Head of caudate nucleus (tissue), 42 donors: Measurements from ENCODE around the gene HTR1A.

ENCODE experiments used
- DNase-seq, 42 donors: peaks; one replicate each; pipeline versions ENCODE4 v3.0.0 to v3.0.0-alpha.2; 2020 to 2021; ENCODE audit warnings: mixed read lengths in 7 of 42
- intact Hi-C: fragments of 100-400 bp; cut with DNase I; formaldehyde crosslinking; loops from one replicate; pipeline ENCODE4 v1.15.0; 2022

The HTR1A gene

DNA sequence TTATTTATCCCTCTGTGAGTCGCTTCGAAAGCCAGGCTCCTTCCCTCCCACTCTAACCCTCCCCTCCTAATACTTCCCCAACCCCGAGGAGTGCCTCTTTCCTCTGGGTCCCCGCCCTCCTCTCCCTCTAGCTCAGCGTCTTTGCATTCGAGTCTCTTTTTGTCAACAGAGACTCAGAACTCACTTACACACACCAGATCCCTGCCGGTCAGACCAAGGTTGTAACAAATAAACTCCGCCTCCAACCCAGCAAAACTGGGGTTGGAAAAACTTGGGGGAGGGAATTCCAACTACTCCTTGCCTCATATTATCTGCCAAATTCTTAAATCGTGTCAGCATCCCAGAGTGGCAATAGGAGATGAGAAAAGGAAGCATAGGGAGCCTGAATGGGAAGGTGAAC, at the start of gene HTR1A:
Gene HTR1A (minus strand): TSS at position 167 of the 400 bp plus-strand sequence. CDS start 726 bp downstream, outside the sequence.
- no peak for DNase-seq
- intact Hi-C loops, result loop anchor here (10.0 kb wide), 1 partner anchor 837 kb away; no protein-coding TSS in a partner anchor

DNA sequence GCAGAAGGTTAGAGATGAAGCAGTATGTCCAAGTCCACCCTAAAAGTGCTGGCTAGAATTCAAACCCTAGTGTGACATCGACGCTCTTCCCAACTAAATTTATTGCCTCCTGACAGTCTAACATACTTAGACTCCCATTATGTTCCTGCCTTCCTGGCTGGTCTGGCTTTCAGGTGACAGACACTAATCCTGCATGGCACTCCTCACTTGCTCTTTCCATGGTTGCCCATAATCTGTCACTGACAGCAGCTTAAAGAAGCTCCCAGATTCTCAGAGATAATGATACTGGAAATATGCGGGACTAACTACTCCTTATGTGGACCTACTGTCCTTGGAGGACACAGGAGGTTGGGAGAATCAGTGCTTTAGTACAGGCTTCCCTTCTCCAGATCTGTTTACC, 41.7 kb upstream of the HTR1A start:
- intact Hi-C loops, result no loop called here
- no peak for DNase-seq

- DNase-seq, result peak in 12 of 42 donors; percentile 6 to 53 (median 16)
- intact Hi-C loops, result no loop called here
These were observed 37.9 kb upstream of the HTR1A start for GRCh38 chr5:64000096-64000495.

- DNase-seq, result no peak
- intact Hi-C loops, result no loop called here
These were observed 24.8 kb upstream of the HTR1A start for GRCh38 chr5:63987053-63987452.

- intact Hi-C loops, result no loop called here
- DNase-seq, result no peak
These were observed 19.6 kb upstream of the HTR1A start for GRCh38 chr5:63981864-63982263.

DNA sequence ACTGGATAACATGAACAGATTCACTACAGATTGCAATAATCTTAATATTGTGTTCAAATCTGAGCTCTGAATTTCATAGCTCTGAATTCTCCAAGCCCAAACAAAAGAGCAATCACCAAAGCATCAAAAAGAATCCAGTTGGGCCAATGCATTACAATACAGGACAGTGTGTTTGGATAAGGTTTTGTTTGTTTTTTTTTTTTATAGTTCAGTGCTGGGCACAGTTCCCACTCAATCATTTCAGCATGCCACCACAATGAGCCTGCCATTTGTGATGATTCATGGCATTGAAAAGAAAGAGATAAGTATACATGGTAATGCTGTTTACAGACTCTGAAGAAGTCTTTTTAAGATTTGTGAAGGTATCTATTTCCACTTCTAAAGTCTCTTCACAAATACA, 1.7 kb upstream of the HTR1A start:
- intact Hi-C loops, result loop anchor here (10.0 kb wide), 1 partner anchor 839 kb away; no protein-coding TSS in a partner anchor

DNA sequence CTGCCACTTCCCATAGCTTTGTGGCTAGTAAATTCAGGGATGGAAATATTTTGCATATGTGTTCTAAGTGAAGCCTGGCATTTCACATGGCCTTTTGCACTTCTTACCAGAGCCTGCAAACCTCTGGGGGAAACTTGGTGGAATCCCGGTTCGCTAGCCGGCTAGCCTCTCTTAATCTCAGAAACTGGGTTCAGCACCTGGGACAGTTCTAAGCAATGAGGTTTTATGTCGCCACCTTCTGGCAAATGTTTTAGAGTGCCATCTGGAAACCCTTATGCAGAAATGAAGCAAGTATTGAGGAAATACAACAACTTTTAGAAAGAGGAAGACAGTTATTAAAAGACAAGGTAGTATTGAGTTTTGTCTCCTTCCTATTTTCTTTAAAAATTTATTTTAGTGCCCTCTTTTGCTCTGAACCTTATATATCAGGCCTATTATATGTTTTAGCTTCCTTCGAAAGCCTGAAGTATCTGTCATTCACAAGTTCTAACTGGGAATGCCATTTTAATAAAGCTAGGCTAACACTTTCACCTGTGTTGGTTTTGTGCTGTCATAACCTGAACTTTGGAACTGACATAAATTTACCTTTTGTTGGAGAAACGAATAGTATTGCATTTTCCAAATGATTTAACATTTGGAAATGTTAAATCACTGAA, 963 bp upstream of the HTR1A start:
- intact Hi-C loops, result loop anchor here (10.0 kb wide), 1 partner anchor 838 kb away; no protein-coding TSS in a partner anchor
- DNase-seq, result peak in 31 of 42 donors; percentile 16 to 81 (median 56)

More for the DNA sequence above, 1.7 kb upstream of the HTR1A start:
- DNase-seq, result no peak

GRCh38 chr5:63961598-63962161, 565 bp downstream of the HTR1A start:
- intact Hi-C loops, result loop anchor here (10.0 kb wide), 1 partner anchor 837 kb away; no protein-coding TSS in a partner anchor
- DNase-seq, result no peak

- intact Hi-C loops, result loop anchor here (10.0 kb wide), 1 partner anchor 836 kb away; no protein-coding TSS in a partner anchor
- DNase-seq, result peak in 1 of 42 donors; percentile 3
These were observed 1.1 kb downstream of the HTR1A start for GRCh38 chr5:63961125-63961597.

- intact Hi-C loops, result loop anchor here (10.0 kb wide), 1 partner anchor 836 kb away; no protein-coding TSS in a partner anchor
- no peak for DNase-seq
These were observed 1.6 kb downstream of the HTR1A start for GRCh38 chr5:63960646-63961045.

- intact Hi-C loops, result no loop called here
- DNase-seq, result peak; percentile 3 to 84 (median 65)
These were observed 2.9 kb downstream of the HTR1A start for GRCh38 chr5:63959177-63959982.

- intact Hi-C loops, result no loop called here
- no peak for DNase-seq
These were observed 3.6 kb downstream of the HTR1A start for GRCh38 chr5:63958654-63959053.

GRCh38 chr5:63957617-63958016, 4.6 kb downstream of the HTR1A start:
- DNase-seq, result no peak
- intact Hi-C loops, result no loop called here

DNA sequence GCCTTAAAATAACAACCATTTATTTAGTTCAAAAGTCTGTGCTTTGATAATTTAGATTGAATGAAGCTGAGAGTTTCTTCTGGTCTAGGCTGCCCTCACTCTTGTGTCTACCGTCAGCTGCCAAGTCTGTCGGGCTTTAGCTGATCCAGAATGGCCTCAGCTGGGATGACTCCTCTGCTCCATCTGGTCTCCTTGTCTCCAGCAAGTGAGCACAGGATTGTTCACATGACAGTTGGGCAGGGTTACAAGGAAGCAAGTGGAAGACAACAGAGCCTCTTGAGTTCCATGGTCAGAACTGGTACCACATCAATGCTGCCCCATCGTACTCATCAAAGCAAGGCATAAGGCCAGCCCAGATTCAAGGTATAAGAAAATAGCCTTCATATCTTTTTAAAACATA, 9.0 kb downstream of the HTR1A start:
- no peak for DNase-seq
- intact Hi-C loops, result no loop called here

DNA sequence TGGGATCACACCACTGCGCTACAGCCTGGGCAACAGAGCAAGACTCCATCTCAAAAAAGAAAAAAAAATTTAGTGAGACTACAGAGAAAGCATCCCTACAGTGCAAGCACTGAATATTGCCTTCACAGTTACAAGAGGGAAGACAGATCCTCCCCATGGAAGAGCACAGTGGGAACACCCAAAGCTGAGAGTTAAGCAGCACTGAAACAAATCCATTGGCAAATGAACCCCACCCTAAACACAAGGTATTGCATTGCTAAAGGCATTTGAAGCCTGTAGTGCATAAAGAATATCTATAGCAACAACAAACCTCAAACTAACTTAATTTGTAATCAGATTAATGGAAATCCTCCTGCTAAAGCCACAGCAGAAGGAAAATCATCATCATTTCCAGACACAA, 27.1 kb downstream of the HTR1A start:
- no peak for DNase-seq
- intact Hi-C loops, result no loop called here

DNA sequence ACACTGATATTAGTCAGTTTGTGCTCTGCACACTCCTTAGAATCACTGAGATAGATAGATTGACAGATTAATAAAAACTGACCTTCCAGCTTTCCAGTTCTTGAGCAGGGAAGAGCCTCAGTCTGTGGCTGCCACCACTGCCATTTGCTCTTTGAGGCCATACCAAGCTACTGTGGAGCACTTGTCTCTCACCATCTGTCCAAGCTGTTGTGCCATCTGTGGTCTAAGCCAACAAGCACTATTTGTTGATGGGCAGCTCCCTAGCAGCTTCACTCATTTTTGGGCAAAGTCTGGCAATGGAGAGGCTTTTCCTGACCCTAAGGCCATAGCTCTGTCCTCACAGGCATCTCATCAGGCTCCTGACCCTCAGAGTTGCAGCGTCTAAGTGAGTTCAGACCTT, 30.4 kb downstream of the HTR1A start:
- intact Hi-C loops, result no loop called here
- no peak for DNase-seq

DNA sequence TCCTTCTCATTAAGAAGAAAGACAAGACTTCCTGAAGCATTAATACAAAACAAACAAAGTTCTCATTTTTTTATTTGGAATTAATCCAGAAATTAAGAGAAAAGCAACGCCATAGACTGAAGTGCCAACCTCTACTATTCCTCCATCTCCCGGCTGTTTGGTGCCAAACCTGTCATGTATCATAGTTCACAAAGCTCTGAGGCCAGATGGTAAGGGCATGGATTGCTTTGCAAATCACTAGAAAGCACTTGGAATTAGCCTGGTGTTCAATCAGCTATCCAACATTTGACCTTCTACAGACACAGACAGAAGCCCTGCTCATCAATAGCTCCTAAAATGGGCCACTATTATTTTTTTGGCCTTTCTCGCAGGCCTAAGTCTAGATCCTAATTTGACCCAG, 33.8 kb downstream of the HTR1A start:
- intact Hi-C loops, result no loop called here
- no peak for DNase-seq

GRCh38 chr5:63923914-63924313, 38.3 kb downstream of the HTR1A start:
- DNase-seq, result no peak
- intact Hi-C loops, result no loop called here

- intact Hi-C loops, result no loop called here
- DNase-seq, result no peak
These were observed 42.3 kb downstream of the HTR1A start for GRCh38 chr5:63919763-63920478.
